Measurements from ENCODE around the gene NEDD4L.

NEDD4L gene

GRCh38 chr18:58335821-58336220 lies 291.8 kb downstream of the NEDD4L start (continued):
- TF ChIP-seq REST (tag by site-specific recombination; IDR thresholded peaks at IDR 0.05), result no peak

DNA sequence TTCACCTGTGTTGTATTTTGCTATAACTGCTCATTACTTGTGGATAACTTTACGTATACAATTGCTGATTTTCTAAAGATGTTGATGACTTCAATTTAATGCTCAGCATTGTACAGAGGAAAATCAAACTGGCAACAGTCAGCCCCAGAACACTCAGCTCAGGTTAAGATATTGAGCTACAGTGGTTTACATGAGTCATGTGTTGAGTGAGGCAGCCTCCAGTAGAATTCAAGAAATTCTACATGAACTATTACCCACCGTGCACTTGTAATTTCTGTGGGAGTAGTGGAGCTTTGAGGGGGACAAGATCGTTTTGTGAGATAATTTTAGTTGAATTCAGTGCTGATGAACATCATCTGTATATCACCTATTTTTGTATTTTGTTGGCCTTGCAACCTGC lies 292.6 kb downstream of the NEDD4L start:
- ChIA-PET POLR2A (no interaction called here), CTCF (interaction anchor here (0.6 to 1.8 kb wide), 3 partner anchors 156 to 201 kb away, joined by 3 to 5 read pairs (median 3); no protein-coding TSS in a partner anchor)
- H3K9me3 ChIP-seq (ENCODE audit: control insufficient read depth, insufficient read depth, low read depth, low read length), result no peaks in the 10 kb centered on the region
- peaks cover 15% of the 10 kb centered on the region in 2 experiments for H3K36me3 ChIP-seq (ENCODE audit: control insufficient read depth in 2 of 2, insufficient read depth in 1 of 2, low read length in 2 of 2)
- no peak for TF ChIP-seq ZNF433 (tag by site-specific recombination; IDR thresholded peaks at IDR 0.05; ENCODE audit: low read depth)
- TF ChIP-seq ZSCAN30 (tag by site-specific recombination; IDR thresholded peaks at IDR 0.05), result peak; percentile 62; the same call in 1 of the 2 replicates
- H3K4me1 ChIP-seq (ENCODE audit: control insufficient read depth, insufficient read depth, low read length), result peaks cover 19% of the 10 kb centered on the region
- H3K27ac ChIP-seq (ENCODE audit: extremely low read depth, low read depth, low read length), result no peak overlapping the region
- no peak overlapping the region for H3K4me3 ChIP-seq (ENCODE audit: low read depth, low read length)

GRCh38 chr18:58337285-58337684 lies 293.3 kb downstream of the NEDD4L start:
- Histone ChIP-seq H3K4me1 (ENCODE audit: control insufficient read depth, insufficient read depth, low read length) (peaks cover 19% of the 10 kb centered on the region), H3K9me3 (ENCODE audit: control insufficient read depth, insufficient read depth, low read depth, low read length) (no peaks in the 10 kb centered on the region), H3K4me3 (ENCODE audit: low read depth, low read length) (no peak overlapping the region), H3K36me3 (ENCODE audit: control insufficient read depth in 2 of 2, insufficient read depth in 1 of 2, low read length in 2 of 2) (peaks cover 11 to 16% of the 10 kb centered on the region in 2 experiments), H3K27ac (ENCODE audit: extremely low read depth, low read depth, low read length) (peak overlapping the region; percentile 34; the same call in 1 of the 2 replicates)
- ChIA-PET CTCF (interaction anchor here (1.3 to 1.8 kb wide), 2 partner anchors 156 to 202 kb away, joined by 3 to 5 read pairs; no protein-coding TSS in a partner anchor), POLR2A (no interaction called here)
- TF ChIP-seq ZNF335 (tag by site-specific recombination; conservative IDR thresholded peaks at IDR 0.05) (no peak), GLI4 (tag by site-specific recombination; IDR thresholded peaks at IDR 0.05) (no peak), OSR2 (tag by site-specific recombination; IDR thresholded peaks at IDR 0.05) (no peak), HOXD13 (CRISPR knock-in tag; IDR thresholded peaks at IDR 0.05; ENCODE audit: borderline replicate concordance) (no peak), GLI2 (tag by site-specific recombination; IDR thresholded peaks at IDR 0.05; ENCODE audit: borderline replicate concordance, low read depth) (no peak), ZNF558 (tag by site-specific recombination; IDR thresholded peaks at IDR 0.05) (no peak), ZNF248 (tag by site-specific recombination; IDR thresholded peaks at IDR 0.05) (no peak), ZNF560 (tag by site-specific recombination; IDR thresholded peaks at IDR 0.05; ENCODE audit: borderline replicate concordance) (no peak), SP3 (tag by site-specific recombination; IDR thresholded peaks at IDR 0.05) (no peak), MYNN (tag by site-specific recombination; IDR thresholded peaks at IDR 0.05; ENCODE audit: borderline replicate concordance) (no peak)
- TF ChIP-seq, protein P1, sequence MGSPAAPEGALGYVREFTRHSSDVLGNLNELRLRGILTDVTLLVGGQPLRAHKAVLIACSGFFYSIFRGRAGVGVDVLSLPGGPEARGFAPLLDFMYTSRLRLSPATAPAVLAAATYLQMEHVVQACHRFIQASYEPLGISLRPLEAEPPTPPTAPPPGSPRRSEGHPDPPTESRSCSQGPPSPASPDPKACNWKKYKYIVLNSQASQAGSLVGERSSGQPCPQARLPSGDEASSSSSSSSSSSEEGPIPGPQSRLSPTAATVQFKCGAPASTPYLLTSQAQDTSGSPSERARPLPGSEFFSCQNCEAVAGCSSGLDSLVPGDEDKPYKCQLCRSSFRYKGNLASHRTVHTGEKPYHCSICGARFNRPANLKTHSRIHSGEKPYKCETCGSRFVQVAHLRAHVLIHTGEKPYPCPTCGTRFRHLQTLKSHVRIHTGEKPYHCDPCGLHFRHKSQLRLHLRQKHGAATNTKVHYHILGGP (tag by site-specific recombination; IDR thresholded peaks at IDR 0.05), result no peak

DNA sequence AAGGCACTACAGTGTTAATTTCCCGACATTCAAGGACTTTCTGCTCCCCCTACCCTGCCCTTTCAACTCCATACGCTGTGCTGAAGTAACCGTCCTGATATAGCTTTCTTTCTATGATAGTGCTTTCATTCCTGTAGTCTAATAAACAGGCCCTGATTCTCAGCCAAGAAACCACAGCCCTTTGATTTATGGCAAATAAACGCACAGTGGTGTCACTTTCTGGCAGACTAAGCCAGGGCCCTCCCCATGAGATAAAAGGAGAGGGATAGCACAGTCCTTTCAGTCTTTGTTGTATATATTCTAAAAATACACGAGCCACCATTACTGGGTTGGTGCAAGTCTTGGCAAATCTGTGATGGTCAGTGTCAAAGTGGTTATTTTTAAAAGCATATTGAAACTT lies 293.7 kb downstream of the NEDD4L start:
- Histone ChIP-seq H3K4me3 (ENCODE audit: low read depth, low read length) (no peak overlapping the region), H3K36me3 (ENCODE audit: control insufficient read depth in 2 of 2, insufficient read depth in 1 of 2, low read length in 2 of 2) (peaks cover 8 to 18% of the 10 kb centered on the region in 2 experiments), H3K27ac (ENCODE audit: extremely low read depth, low read depth, low read length) (peak overlapping the region; percentile 34), H3K9me3 (ENCODE audit: control insufficient read depth, insufficient read depth, low read depth, low read length) (no peaks in the 10 kb centered on the region), H3K4me1 (ENCODE audit: control insufficient read depth, insufficient read depth, low read length) (peaks cover 19% of the 10 kb centered on the region)
- CTCF ChIA-PET, result interaction anchor here (1.3 to 1.8 kb wide), 2 partner anchors 157 to 202 kb away, joined by 3 to 5 read pairs; no protein-coding TSS in a partner anchor
- POLR2A ChIA-PET, result no interaction called here
- TF ChIP-seq ZNF549 (tag by site-specific recombination; IDR thresholded peaks at IDR 0.05) (no peak), ZNF211 (tag by site-specific recombination; IDR thresholded peaks at IDR 0.05; ENCODE audit: low read depth) (no peak), ZNF112 (tag by site-specific recombination; IDR thresholded peaks at IDR 0.05) (no peak), SCRT1 (tag by site-specific recombination; IDR thresholded peaks at IDR 0.05; ENCODE audit: borderline replicate concordance) (no peak), HOXA7 (CRISPR knock-in tag; IDR thresholded peaks at IDR 0.05; ENCODE audit: borderline replicate concordance) (no peak), ZFP41 (tag by site-specific recombination; IDR thresholded peaks at IDR 0.05; ENCODE audit: borderline replicate concordance) (no peak), ZNF677 (tag by site-specific recombination; IDR thresholded peaks at IDR 0.05) (no peak), ZNF146 (tag by site-specific recombination; IDR thresholded peaks at IDR 0.05) (no peak)
- TF ChIP-seq, protein P1 (tag by site-specific recombination; IDR thresholded peaks at IDR 0.05), result no peak
- TF ChIP-seq, protein P2, sequence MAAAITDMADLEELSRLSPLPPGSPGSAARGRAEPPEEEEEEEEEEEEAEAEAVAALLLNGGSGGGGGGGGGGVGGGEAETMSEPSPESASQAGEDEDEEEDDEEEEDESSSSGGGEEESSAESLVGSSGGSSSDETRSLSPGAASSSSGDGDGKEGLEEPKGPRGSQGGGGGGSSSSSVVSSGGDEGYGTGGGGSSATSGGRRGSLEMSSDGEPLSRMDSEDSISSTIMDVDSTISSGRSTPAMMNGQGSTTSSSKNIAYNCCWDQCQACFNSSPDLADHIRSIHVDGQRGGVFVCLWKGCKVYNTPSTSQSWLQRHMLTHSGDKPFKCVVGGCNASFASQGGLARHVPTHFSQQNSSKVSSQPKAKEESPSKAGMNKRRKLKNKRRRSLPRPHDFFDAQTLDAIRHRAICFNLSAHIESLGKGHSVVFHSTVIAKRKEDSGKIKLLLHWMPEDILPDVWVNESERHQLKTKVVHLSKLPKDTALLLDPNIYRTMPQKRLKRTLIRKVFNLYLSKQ (tag by site-specific recombination; IDR thresholded peaks at IDR 0.05; ENCODE audit: borderline replicate concordance), result no peak
